Motor neuron (in vitro differentiated cells): ENCODE data around the gene FSTL3. TPM values are rescaled to one million over a fixed set of nuclear protein-coding genes. Genes with fewer than 3 reads are reported as not detected.

Experiments used
- ATAC-seq, 8 experiments: fragments of 200-7000 bp; cut with Tn5 transposase; replicated peaks in 6 of 8; 2 replicates each; pipeline ENCODE4 v1.8.0; 2021; ENCODE audit warnings: mild to moderate bottlenecking in 8 of 8, moderate library complexity in 8 of 8
- H3K27ac ChIP-seq, 2 donors: fragments of 250-450 bp; sonication (Bioruptor Pico); 2 replicates each; pipeline ENCODE4 v1.9.0; 2021; ENCODE audit warnings: antibody characterized with exemption in 2 of 2, mild to moderate bottlenecking in 2 of 2, moderate library complexity in 1 of 2
- H3K4me1 ChIP-seq, 2 donors: fragments of 250-450 bp; sonication (Bioruptor Pico); replicated peaks in 1 of 2; 2 replicates each; pipeline ENCODE4 v1.6.1; 2021; ENCODE audit warnings: antibody characterized with exemption in 2 of 2, mild to moderate bottlenecking in 2 of 2, moderate library complexity in 1 of 2
- H3K4me3 ChIP-seq, 5 donors: fragments of 250-450 bp; sonication (Bioruptor Pico); 2 replicates each; pipeline ENCODE4 v1.9.0; 2021; ENCODE audit warnings: antibody characterized with exemption in 5 of 5, mild to moderate bottlenecking in 5 of 5, moderate library complexity in 4 of 5
- WGBS, 10 experiments: fragments of 450-650 bp; shearing (Covaris generic); methylation state at CpG; one replicate each; pipeline ENCODE4 v1.0.0; 2022; 5-methylcytosine and 5-hydroxymethylcytosine counted together
- in situ Hi-C, 9 experiments: fragments of 400-800 bp; cut with MboI; loops; one replicate each; pipeline ENCODE4 v1.15.0; 2021; ENCODE audit warnings: low sequenced_read_pairs in 9 of 9, low pct_unique_long_range_greater_than_20kb in 2 of 9; ENCODE audit not compliant: unreplicated experiment in 9 of 9
- total RNA-seq, 8 experiments: library from RNA; unstranded; fragments of 300-600 nt; gene quantifications; 2 replicates each; pipeline versions ENCODE4 v1.2.3 to v1.2.4, GENCODE V29; 2022

Gene FSTL3
- total RNA-seq, 8 experiments from 2014 or later: 5.6 to 36.8 (median 8.6) TPM

DNA sequence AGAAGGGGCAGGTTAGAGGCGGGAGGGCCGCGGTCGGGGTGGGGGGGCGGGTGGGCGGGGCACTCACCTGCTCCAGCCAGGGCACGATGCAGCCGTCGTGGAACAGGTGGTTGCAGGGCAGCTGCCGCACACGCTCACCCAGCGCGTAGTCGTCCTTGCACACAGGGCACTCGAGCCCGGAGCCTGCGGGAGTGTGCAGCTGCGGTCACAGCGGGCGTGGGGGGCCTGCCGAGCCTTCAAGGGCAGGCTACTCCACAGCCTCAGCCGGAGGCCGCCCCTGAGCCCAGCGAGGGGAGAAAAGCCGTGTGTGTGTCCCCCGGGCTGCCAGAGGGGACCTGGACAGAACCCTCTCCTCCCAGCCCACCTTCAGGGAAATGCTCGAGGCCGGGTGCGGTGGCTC lies 27.9 kb upstream of the FSTL3 start:
- H3K4me1 ChIP-seq: no peaks in the 10 kb centered on the region
- no peak overlapping the region for H3K27ac ChIP-seq
- H3K4me3 ChIP-seq: no peak overlapping the region
- 80 to 98% methylated on average over 1 to 11 of the region's 29 CpGs; no CpG with 5 or more reads in 8 of the 10 experiments for WGBS, 10 experiments
- no peak for ATAC-seq
- in situ Hi-C loops: no loop called here

DNA sequence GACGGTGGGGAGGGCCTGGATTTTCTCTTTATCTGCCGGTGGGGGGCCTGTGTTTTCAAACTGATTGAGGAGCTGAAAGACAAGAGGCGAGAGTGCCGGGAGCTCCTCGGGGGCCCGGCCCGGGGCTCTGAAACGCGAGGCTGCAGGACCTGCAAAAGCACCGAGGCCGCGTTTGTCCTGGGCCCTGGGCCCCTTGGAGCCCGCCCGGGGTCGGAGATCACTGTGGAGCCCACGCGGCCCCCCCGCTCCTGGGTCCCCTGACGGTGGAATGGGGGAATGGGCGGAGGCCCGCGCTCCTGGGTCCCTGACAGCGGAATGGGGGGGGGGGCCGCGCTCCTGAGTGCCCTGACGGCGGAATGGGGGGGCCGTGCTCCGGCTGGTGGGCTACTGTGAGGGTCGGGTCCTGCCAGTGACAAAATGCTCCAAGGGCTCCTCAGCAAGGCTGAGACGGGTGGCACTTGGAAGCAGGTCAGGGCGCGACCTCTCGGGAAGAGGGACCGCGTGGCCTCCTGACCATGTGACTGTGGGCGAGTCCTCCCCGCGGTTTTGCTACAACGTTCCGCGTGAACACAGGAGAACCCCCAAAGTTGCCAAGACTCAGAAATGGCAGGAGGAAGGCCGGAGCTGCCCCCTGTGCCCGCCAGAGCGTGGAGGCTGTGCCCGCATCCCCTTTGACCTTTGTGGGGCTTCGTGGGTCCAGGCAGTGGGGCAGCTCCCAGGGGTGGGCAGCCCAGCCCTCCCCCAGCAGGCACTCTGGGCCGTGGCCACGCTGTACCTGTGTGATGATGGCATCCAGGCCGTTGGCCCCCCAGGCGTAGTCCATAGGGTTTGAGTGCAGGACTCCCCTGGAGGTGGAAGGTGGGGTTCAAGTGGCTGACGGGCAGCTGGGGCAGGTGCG lies 27.0 kb upstream of the FSTL3 start:
- 80 to 100% (median 100%) methylated on average over 1 to 11 of the region's 53 CpGs; no CpG with 5 or more reads in 5 of the 10 experiments for WGBS, 10 experiments

DNA sequence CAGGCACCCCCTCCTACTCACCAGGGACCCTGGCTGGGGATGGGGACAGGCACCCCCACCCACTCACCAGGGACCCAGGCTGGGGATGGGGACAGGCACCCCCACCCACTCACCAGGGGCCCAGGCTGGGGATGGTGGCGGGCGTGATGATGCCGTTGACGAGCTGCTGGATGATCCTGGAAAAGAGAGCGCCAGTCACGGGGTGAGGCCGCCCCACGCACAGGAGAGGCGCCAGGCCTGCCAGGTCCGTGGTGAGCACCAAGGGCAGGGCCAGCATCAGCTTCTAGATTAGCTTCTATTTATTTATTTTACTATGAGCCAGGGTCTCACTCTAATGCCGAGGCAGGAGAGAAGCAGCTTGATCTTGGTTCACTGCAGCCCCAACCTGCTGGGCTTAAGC lies 26.1 kb upstream of the FSTL3 start:
- WGBS, 10 experiments: 80 to 100% (median 92%) methylated on average over 1 of the region's 11 CpGs; no CpG with 5 or more reads in 6 of the 10 experiments
- in situ Hi-C loops: loop anchor here in 2 of 9 experiments (25.0 kb wide), 2 partner anchors 112 to 262 kb away; partner anchors contain the start of genes KISS1R (in 1 of the 2), MISP (in 1 of the 2) and R3HDM4 (in 1 of the 2)
- no peak overlapping the region for H3K4me3 ChIP-seq
- H3K4me1 ChIP-seq: no peaks in the 10 kb centered on the region
- ATAC-seq: no peak
- no peak overlapping the region for H3K27ac ChIP-seq

More for the DNA sequence above, 27.0 kb upstream of the FSTL3 start:
- ATAC-seq: no peak
- Histone ChIP-seq H3K27ac (no peak overlapping the region), H3K4me1 (no peaks in the 10 kb centered on the region), H3K4me3 (no peak overlapping the region)
- in situ Hi-C loops: no loop called here

DNA sequence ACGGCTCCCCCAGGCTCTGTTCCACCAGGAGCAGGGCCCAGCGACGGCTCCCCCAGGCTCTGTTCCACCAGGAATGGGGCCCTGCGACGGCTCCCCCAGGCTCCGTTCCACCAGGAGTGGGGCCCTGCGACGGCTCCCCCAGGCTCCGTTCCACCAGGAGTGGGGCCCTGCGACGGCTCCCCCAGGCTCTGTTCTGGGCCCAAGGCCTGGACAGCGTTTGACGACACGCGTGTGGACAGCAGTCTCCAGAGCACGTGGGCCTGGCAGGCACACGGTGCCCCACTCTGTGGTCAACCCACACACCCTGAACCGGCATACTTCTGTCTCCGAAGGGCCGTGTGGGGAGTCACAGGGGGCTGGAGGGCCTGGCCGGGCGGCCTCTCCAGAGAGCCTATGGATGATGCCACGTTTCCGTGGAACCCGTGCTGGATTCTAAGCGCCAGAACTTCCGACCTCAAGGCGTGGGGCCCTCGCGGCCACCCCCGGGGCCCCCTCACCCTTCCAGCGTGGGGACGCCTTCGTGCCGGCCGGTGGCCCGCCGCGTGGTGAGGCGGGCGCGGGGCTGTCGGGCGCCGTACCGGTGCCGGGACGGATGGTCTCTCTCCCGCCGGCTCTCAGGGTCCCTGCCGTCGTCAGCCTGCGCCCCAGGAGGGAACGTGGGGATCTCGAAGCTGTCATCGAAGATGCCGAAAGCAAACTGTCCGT lies 24.9 kb upstream of the FSTL3 start:
- WGBS, 10 experiments: 80 to 100% (median 93%) methylated on average over 1 to 5 of the region's 58 CpGs; no CpG with 5 or more reads in 4 of the 10 experiments
- Histone ChIP-seq H3K4me1 (no peaks in the 10 kb centered on the region), H3K4me3 (no peak overlapping the region), H3K27ac (no peak overlapping the region)
- in situ Hi-C loops: loop anchor here in 2 of 9 experiments (25.0 kb wide), 2 partner anchors 111 to 261 kb away; partner anchors contain the start of genes KISS1R (in 1 of the 2), MISP (in 1 of the 2) and R3HDM4 (in 1 of the 2)
- no peak for ATAC-seq

DNA sequence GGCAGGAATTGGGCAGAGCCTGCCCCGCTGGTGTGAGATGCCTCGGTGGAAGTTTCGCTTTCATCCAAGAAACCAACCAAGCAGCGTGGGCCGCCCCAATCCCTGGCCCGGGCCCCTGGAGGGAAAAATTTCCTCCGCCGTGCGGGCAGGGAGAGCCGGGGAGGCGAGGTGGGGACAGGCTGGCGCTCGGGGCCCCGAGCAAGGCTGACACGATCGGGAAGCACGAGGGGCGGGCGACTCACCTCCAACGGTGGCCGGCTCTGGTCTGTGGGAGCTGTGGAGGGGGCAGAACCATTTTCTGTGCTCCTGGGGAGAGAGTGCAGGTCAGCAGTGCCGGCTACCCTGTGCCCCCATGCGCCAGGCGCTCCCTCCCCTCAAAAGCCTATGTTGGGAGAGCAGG lies 24.2 kb upstream of the FSTL3 start:
- WGBS, 10 experiments: no CpG with 5 or more reads among the region's 24 CpGs
- H3K27ac ChIP-seq: no peak overlapping the region
- no peaks in the 10 kb centered on the region for H3K4me1 ChIP-seq
- no peak overlapping the region for H3K4me3 ChIP-seq
- in situ Hi-C loops: loop anchor here in 2 of 9 experiments (25.0 kb wide), 2 partner anchors 110 to 260 kb away; partner anchors contain the start of genes KISS1R (in 1 of the 2), MISP (in 1 of the 2) and R3HDM4 (in 1 of the 2)
- no peak for ATAC-seq

DNA sequence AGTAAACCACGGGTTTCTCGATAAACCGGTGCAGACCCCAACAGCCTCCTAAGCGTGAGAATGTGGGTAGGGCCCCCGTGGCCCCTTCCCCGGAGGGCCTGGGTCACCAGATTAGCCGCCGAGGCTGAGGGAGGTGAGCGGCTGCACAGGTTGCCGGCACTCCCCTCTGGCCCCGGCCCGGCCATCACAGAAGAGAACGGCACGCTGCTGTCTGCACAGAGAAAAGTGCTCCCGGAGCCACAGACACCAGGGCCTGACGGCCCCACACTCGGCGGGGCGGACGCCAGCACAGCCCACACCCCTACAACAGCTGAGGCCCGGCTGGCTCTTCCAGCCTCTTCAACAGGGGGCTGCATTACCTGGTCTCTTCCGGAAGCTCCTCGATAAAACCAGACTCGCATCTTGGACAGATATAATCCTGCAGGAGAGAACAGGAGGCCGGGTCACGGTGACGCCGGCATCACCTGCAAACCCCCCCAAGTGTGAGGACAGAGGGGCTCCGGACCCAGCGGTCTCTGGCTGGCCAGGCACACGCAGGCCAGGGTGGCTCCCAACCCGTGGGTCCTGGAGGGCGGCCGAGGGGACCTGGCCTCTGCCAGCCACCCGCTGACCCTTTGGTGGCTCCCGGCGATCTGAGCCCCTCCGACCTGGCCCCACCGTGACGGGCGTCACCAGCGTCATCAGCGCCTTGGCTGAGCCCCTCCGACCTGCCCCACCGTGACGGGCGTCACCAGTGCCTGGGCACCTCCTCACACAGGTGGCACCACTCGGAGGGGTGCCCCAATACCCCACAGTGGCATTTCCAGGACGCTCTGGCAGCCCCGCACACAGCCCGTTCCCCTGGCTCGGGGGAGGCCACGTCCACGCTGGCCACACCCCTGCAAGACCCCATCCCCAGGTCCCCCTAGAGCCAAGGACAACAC lies 23.5 kb upstream of the FSTL3 start:
- Histone ChIP-seq H3K4me1 (peaks cover under 1 to 2% of the 10 kb centered on the region in 2 donors), H3K27ac (no peak overlapping the region), H3K4me3 (no peak overlapping the region)
- ATAC-seq: no peak
- 80 to 100% (median 98%) methylated on average over 1 to 6 of the region's 54 CpGs; no CpG with 5 or more reads in 4 of the 10 experiments for WGBS, 10 experiments
- in situ Hi-C loops: loop anchor here in 2 of 9 experiments (25.0 kb wide), 2 partner anchors 110 to 260 kb away; partner anchors contain the start of genes KISS1R (in 1 of the 2), MISP (in 1 of the 2) and R3HDM4 (in 1 of the 2)

DNA sequence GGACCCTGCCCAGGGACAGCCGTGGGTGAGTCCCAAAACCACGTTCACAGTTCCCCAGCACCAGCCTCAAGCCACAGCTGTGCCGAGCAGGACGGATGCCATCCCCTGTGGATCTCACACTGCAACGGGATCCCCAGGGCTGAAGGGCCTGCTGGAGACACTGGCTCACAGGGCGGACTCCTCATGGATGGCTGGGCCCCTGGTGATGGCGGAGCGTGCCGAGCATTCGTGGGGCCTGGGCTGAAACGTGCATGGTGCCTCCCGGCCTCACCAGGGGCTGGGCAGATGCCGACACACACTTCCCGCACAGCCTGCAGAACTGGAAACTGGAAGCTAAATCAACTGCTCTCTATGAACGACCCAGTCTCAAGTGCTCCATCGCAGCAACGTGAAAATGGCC lies 22.8 kb upstream of the FSTL3 start:
- Histone ChIP-seq H3K4me3 (no peak overlapping the region), H3K27ac (no peak overlapping the region), H3K4me1 (peaks cover 7% of the 10 kb centered on the region in 2 donors)
- in situ Hi-C loops: loop anchor here in 2 of 9 experiments (25.0 kb wide), 2 partner anchors 109 to 259 kb away; partner anchors contain the start of genes KISS1R (in 1 of the 2), MISP (in 1 of the 2) and R3HDM4 (in 1 of the 2)
- 87 to 97% methylated on average over 3 to 5 of the region's 17 CpGs; no CpG with 5 or more reads in 8 of the 10 experiments for WGBS, 10 experiments
- ATAC-seq: no peak

DNA sequence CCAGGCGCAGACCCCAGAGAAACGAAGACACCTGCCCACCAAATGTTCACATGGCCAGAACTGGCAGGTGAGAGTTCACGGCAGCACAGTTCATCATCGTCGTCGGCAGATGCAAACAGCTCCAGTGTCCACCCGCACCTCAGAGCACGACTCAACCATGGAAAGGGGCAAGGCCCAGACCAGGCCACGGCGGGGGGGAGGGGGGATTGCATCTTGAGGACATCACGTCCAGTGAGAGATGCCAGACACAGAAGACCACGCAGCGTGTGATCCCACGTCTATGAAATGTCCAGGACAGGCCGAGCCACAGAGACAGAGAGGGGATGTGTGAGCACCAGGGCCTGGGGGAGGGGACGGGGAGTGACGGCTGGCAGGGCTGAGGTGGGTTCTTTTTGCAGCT lies 20.5 kb upstream of the FSTL3 start:
- in situ Hi-C loops: loop anchor here in 2 of 9 experiments (25.0 kb wide), 2 partner anchors 107 to 257 kb away; partner anchors contain the start of genes KISS1R (in 1 of the 2), MISP (in 1 of the 2) and R3HDM4 (in 1 of the 2)
- no peak for ATAC-seq
- Histone ChIP-seq H3K27ac (no peak overlapping the region), H3K4me1 (peaks cover 8 to 10% of the 10 kb centered on the region in 2 donors), H3K4me3 (no peak overlapping the region)
- WGBS, 10 experiments: 60% methylated on average over 1 of the region's 17 CpGs; no CpG with 5 or more reads in 9 of the 10 experiments

DNA sequence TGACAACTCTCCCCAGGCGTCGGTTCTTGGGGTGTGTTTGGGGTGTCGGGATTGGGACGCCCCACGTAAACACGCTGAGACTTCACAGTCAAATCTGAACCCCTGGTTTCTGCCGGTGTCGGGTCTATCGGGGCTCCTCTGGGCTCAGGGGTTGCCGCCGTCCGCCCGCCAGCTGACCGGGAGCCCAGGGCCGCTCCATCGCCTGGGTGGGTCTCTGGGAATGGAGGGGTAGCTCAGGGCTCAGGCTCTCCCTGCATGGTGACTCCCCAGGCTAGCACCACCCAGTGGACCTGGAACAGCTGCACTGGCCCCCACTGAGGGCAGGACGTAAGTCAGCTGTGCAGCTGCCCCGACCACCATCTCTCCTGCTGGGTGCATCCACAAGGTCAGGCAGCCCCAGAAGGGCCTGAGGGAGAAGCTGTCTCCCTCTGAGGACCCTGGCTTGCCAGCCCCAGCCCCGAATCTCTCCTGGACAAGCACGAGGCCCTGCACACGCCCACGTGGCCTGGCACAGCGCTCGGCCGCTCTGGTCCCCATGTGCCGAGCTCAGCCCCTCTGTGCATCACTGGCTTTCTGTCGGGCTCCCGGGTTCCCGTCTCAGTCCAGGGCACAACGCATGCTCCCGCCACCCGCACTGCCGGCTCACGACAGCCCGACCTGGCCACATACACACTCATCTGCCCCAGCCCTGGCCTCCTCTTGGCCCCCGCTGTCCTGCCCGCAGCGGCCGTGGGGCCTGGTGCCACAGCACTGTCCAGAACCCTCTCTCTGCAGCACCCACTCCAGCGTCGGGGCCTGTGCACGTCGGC lies 19.2 kb upstream of the FSTL3 start:
- in situ Hi-C loops: loop anchor here in 2 of 9 experiments (25.0 kb wide), 2 partner anchors 105 to 255 kb away; partner anchors contain the start of genes KISS1R (in 1 of the 2), MISP (in 1 of the 2) and R3HDM4 (in 1 of the 2)
- no peak for ATAC-seq

DNA sequence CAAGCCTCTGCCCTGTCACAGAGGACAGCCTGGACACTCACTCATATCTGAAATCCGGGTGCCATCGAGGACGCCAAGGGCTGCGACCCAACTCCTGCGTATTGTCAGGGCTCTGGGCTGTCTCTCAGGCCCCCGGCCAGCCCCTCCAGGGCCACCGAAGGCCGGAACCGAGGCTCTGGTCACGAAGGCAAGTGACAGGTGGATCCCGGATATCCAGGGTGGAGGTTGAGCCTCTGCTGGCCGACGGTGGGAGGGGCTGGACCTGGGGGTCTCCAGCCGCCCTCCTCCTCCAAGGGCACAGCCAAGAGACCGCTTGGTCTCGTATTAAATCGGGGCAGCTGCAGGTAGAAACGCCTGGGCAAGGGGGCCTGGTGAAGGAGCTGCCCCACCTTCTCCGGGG lies 18.6 kb upstream of the FSTL3 start:
- H3K4me3 ChIP-seq: no peak overlapping the region
- no peak for ATAC-seq
- H3K4me1 ChIP-seq: peaks cover 21% of the 10 kb centered on the region in 2 donors
- in situ Hi-C loops: loop anchor here in 2 of 9 experiments (25.0 kb wide), 2 partner anchors 105 to 255 kb away; partner anchors contain the start of genes KISS1R (in 1 of the 2), MISP (in 1 of the 2) and R3HDM4 (in 1 of the 2)
- H3K27ac ChIP-seq: no peak overlapping the region
- WGBS, 10 experiments: 79 to 89% methylated on average over 3 to 7 of the region's 19 CpGs; no CpG with 5 or more reads in 8 of the 10 experiments

More for the DNA sequence above, 19.2 kb upstream of the FSTL3 start:
- no peak overlapping the region for H3K4me3 ChIP-seq
- no peak overlapping the region for H3K27ac ChIP-seq
- H3K4me1 ChIP-seq: peaks cover 21% of the 10 kb centered on the region in 2 donors
- WGBS, 10 experiments: 92 to 100% (median 99%) methylated on average over 1 to 8 of the region's 43 CpGs; no CpG with 5 or more reads in 6 of the 10 experiments
